Measurements from ENCODE around the gene NOSIP.

The NOSIP gene

GRCh38 chr19:49594993-49595818 lies 14.8 kb upstream of the NOSIP start:
- no peak for DNase-seq (ENCODE audit: low read depth in 1 of 2, low spot score in 1 of 2)

- DNase-seq (ENCODE audit: low read depth in 1 of 2, low spot score in 1 of 2): no peak
Measured at GRCh38 chr19:49594157-49594992, 14.0 kb upstream of the NOSIP start.

GRCh38 chr19:49593233-49594113 lies 13.1 kb upstream of the NOSIP start:
- DNase-seq (ENCODE audit: low read depth in 1 of 2, low spot score in 1 of 2): peak; percentile 78 to 88

- no peak for DNase-seq (ENCODE audit: low read depth in 1 of 2, low spot score in 1 of 2)
Measured at GRCh38 chr19:49592486-49593232, 12.3 kb upstream of the NOSIP start.

- no peak for DNase-seq (ENCODE audit: low read depth in 1 of 2, low spot score in 1 of 2)
Measured at GRCh38 chr19:49591731-49592485, 11.6 kb upstream of the NOSIP start.

GRCh38 chr19:49590971-49591730 lies 10.8 kb upstream of the NOSIP start, which contains the start of gene PRR12:
TSS of gene PRR12 (plus strand) at chr19:49591182. CDS start at chr19:49591655, 473 bp downstream.
- DNase-seq (ENCODE audit: low read depth in 1 of 2, low spot score in 1 of 2): peak; percentile 54 to 55

- peak; percentile 71 to 89 for DNase-seq (ENCODE audit: low read depth in 1 of 2, low spot score in 1 of 2)
Measured at GRCh38 chr19:49590071-49590970, 10.0 kb upstream of the NOSIP start.

GRCh38 chr19:49589502-49589905 lies 9.1 kb upstream of the NOSIP start:
- DNase-seq (ENCODE audit: low read depth in 1 of 2, low spot score in 1 of 2): no peak

- peak in 1 of 2 donors; percentile 28 for DNase-seq (ENCODE audit: low read depth in 1 of 2, low spot score in 1 of 2)
Measured at GRCh38 chr19:49588365-49589122, 8.2 kb upstream of the NOSIP start.

- no peak for DNase-seq (ENCODE audit: low read depth in 1 of 2, low spot score in 1 of 2)
Measured at GRCh38 chr19:49587227-49587626, 6.9 kb upstream of the NOSIP start.

DNA sequence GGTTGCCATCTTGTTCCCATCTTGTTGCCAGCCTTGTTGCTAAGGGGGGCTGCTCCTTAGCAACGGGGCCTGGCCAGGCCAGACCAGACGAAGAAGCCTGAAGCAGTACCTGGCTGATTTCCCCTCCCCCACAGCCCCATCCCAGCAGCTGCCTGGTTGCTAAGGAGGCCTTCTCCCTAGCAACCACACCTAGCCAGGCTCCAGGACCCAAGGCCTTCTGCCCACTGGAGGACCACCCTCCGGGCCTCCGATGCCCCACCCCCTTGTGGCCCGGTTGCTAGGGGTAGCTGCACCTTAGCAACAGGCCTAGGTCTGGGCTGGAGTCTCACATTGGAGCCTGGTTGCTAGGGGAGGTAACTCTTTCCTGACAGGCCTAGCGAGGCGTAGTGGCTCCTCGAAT lies 4.7 kb upstream of the NOSIP start:
- no peak for DNase-seq (ENCODE audit: low read depth in 1 of 2, low spot score in 1 of 2)

DNA sequence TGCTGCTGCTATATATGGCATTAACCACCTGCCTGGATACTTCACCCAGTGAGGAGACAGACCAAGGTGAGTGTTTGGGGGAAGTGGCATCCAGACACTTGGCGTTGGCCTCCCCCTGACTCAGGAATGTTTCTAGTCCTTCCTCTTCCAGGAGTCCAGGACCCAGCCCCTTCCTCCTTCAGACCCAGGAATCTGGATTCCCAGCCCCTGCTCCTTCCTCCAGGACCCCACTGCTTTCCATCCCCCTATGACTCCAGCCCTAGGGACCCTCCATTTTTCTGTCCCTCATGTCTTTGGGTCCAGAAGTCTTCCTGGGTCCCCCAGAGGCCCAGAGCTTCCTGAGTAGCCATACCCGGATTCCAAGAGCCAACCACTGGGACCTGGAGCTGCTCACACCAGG lies 2.9 kb upstream of the NOSIP start:
- no peak for DNase-seq (ENCODE audit: low read depth in 1 of 2, low spot score in 1 of 2)

DNA sequence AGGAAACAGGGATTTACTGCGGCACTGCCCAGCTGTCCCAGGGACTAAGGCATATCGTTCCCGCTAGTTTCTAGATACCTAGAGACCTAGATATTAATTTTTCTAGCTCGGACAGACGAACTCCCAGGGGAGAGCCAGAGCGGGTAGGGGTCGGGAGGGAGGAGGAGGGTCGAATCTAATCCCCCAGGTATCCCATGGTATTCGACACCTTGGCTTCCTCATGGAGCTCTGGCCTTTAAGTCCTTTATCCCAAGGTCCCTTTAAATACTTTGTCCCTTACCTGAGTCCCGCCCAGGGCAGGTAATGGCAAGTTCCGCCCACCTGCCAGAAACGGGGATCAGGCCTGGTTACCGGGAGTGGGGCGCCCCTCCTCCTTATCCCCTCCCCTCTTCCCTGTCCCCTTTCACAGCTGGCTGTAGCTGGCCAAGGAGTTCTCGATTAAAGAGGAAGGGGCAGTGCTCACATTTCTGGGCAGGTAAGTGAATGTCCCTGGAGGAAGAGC lies 702 bp upstream of the NOSIP start, which contains the start of gene PRRG2:
Gene PRRG2 (plus strand): TSS at position 310 of the 502 bp plus-strand sequence. CDS start 1,904 bp downstream, outside the sequence.
- no peak for DNase-seq (ENCODE audit: low read depth in 1 of 2, low spot score in 1 of 2)

GRCh38 chr19:49579947-49580263 lies 451 bp downstream of the NOSIP start:
- no peak for DNase-seq (ENCODE audit: low read depth in 1 of 2, low spot score in 1 of 2)

DNA sequence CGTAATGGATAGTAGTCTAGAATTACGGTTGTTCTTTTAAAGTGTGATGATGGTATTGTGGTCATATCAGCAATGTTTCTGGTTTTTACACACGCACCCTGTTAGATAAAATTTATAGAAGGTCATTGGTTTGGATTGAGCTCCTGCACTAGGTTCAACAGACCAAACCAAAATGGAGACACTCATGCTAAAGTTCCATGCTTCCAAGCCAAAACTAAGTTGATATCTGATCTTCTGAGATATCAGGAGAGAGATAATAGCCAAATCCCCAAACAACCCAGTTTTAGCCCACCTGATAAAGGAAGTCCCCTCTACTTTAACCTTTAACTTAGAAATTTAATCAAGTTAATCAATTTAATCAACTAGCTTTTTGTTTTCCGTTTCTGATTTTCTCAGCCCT lies 1.2 kb downstream of the NOSIP start:
- no peak for DNase-seq (ENCODE audit: low read depth in 1 of 2, low spot score in 1 of 2)

GRCh38 chr19:49574206-49574755 lies 6.1 kb downstream of the NOSIP start:
- DNase-seq (ENCODE audit: low read depth in 1 of 2, low spot score in 1 of 2): no peak

DNA sequence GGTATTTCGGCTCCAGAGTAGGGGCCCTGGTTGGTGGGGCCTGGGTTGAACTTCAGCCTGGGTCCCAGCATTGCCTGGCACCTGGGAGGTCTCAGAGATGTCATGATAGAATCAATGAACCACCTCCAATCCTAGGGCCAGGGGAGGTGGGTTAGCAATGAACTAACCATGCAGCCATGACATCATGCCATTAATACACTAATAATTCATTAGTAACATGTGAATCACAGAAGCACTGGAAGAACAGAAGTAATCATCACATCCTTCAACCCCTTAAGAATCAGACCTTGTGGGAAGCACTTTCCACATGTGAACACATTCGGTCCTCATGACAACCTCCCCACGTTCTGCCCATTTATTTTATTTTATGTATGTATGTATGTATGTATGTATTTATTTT lies 6.9 kb downstream of the NOSIP start:
- no peak for DNase-seq (ENCODE audit: low read depth in 1 of 2, low spot score in 1 of 2)

All from activated CD4-positive, alpha-beta T cell treated with anti-CD3 and anti-CD28 coated beads, Interleukin-2, amount 50 U/mL, for 24 hours (primary cell).